Esophagus squamous epithelium (tissue), 5 donors: ENCODE data around the gene LTBR. TPM values are rescaled to one million over a fixed set of nuclear protein-coding genes. Genes with fewer than 3 reads are reported as not detected.

ENCODE experiments used
- DNase-seq: peaks from one replicate; lab custom pipeline; 2025; lab: John Stamatoyannopoulos, UW
- H3K27ac ChIP-seq, 4 donors: fragments of 200-600 bp; sonication (generic); one replicate each; pipeline ENCODE4 v1.5.1; 2016 to 2019; ENCODE audit warnings: mild to moderate bottlenecking in 1 of 4
- H3K27me3 ChIP-seq, 4 donors: fragments of 200-600 bp; sonication (generic); 1 replicate in 3 of 4; 2 replicates in 1 of 4; pipeline versions ENCODE4 v1.5.1 to v1.6.0; 2017 to 2021; ENCODE audit warnings: antibody characterized with exemption in 1 of 4
- H3K36me3 ChIP-seq, 3 donors: fragments of 200-600 bp; sonication (generic); one replicate each; pipeline ENCODE4 v1.5.1; 2016 to 2019
- H3K4me1 ChIP-seq, 3 donors: fragments of 200-600 bp; sonication (generic); one replicate each; pipeline ENCODE4 v1.5.1; 2017 to 2019
- H3K4me3 ChIP-seq, 4 donors: fragments of 200-600 bp; sonication (generic); 1 replicate in 3 of 4; 2 replicates in 1 of 4; pipeline ENCODE4 v1.5.1; 2016 to 2019; ENCODE audit warnings: mild to moderate bottlenecking in 2 of 4, moderate library complexity in 1 of 4
- H3K9me3 ChIP-seq, 3 donors: fragments of 200-600 bp; sonication (generic); one replicate each; pipeline ENCODE4 v1.5.1; 2016 to 2019
- CTCF ChIP-seq, 6 experiments: fragments of 450-650 bp in 4 of 6; fragments of 200-600 bp in 2 of 6; sonication (generic) in 2 of 6; IDR thresholded peaks; one replicate each; pipeline ENCODE4 v1.5.1; 2016 to 2019; ENCODE audit warnings: antibody characterized with exemption in 6 of 6, mild to moderate bottlenecking in 4 of 6, moderate library complexity in 4 of 6
- POLR2A ChIP-seq, 4 donors: fragments of 450-650 bp; IDR thresholded peaks; one replicate each; pipeline ENCODE4 v1.6.1; 2017; ENCODE audit warnings: antibody characterized with exemption in 4 of 4, mild to moderate bottlenecking in 4 of 4, moderate library complexity in 3 of 4
- WGBS, 2 donors: methylation state at CpG; one replicate each; pipeline ENCODE4 v1.1.5; 2018; 5-methylcytosine and 5-hydroxymethylcytosine counted together
- intact Hi-C: fragments of 100-400 bp; cut with DNase I; formaldehyde crosslinking; loops from one replicate; pipeline ENCODE4 v1.15.0; 2022
- total RNA-seq, 4 donors: library from RNA; depleted of rRNA; stranded (reverse); fragments of >200 nt; gene quantifications; one replicate each; pipeline ENCODE4 v1.1.0, GENCODE V29; 2016
- donor health status: DM: yes; HTN: yes; CAD: no.

Gene LTBR
- total RNA-seq, 4 donors from 2014 or later = 98.2 to 171 (median 136) TPM

- Histone ChIP-seq H3K9me3 (no peaks in the 10 kb centered on the region), H3K4me1 (peaks cover 32 to 62% (median 48%) of the 10 kb centered on the region in 3 donors), H3K36me3 (peaks cover 0 to 57% (median 0%) of the 10 kb centered on the region in 3 donors), H3K4me3 (peak overlapping the region in 1 of 4 donors; percentile 29), H3K27me3 (no peaks in the 10 kb centered on the region), H3K27ac (peak overlapping the region; percentile 44 to 95 (median 84))
- intact Hi-C loops = no loop called here
- TF ChIP-seq POLR2A (IDR thresholded peaks at IDR 0.05) (peak in 1 of 4 donors; percentile 42), CTCF (IDR thresholded peaks at IDR 0.05) (no peak)
- 36 to 46% methylated on average over 10 to 15 of the region's 19 CpGs for WGBS, 2 donors
- no peak for DNase-seq
Observed at GRCh38 chr12:6347367-6348338, 36.3 kb upstream of the LTBR start.

DNA sequence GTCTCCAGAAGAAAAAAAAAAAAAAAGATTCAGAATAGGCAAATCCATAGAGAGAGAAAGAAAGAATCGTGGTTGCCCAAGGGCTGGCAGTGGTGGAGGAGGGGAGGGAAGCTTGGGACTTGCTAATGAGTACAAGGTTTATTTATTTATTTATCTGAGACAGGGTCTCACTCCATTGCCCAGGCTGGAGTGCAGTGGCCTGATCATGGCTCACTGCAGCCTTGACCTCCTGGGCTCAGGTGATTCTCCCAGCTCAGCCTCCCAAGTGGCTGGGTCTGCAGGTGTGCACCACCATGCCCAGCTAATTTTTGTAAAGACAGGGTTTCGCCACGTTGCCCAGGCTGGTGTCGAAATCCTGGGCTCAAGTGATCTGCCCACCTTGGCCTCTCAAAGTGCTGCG is 32.3 kb upstream of the LTBR start:
- DNase-seq = no peak
- no peaks in the 10 kb centered on the region for H3K9me3 ChIP-seq
- no peak overlapping the region for H3K27ac ChIP-seq
- intact Hi-C loops = no loop called here
- H3K4me3 ChIP-seq = no peak overlapping the region
- WGBS, 2 donors = 87 to 88% methylated on average over 5 of the region's 5 CpGs
- H3K27me3 ChIP-seq = no peaks in the 10 kb centered on the region
- H3K36me3 ChIP-seq = peaks cover 0 to 93% (median 4%) of the 10 kb centered on the region in 3 donors
- TF ChIP-seq POLR2A (IDR thresholded peaks at IDR 0.05) = no peak
- no peak for TF ChIP-seq CTCF (IDR thresholded peaks at IDR 0.05)
- peaks cover 17 to 32% (median 19%) of the 10 kb centered on the region in 3 donors for H3K4me1 ChIP-seq

DNA sequence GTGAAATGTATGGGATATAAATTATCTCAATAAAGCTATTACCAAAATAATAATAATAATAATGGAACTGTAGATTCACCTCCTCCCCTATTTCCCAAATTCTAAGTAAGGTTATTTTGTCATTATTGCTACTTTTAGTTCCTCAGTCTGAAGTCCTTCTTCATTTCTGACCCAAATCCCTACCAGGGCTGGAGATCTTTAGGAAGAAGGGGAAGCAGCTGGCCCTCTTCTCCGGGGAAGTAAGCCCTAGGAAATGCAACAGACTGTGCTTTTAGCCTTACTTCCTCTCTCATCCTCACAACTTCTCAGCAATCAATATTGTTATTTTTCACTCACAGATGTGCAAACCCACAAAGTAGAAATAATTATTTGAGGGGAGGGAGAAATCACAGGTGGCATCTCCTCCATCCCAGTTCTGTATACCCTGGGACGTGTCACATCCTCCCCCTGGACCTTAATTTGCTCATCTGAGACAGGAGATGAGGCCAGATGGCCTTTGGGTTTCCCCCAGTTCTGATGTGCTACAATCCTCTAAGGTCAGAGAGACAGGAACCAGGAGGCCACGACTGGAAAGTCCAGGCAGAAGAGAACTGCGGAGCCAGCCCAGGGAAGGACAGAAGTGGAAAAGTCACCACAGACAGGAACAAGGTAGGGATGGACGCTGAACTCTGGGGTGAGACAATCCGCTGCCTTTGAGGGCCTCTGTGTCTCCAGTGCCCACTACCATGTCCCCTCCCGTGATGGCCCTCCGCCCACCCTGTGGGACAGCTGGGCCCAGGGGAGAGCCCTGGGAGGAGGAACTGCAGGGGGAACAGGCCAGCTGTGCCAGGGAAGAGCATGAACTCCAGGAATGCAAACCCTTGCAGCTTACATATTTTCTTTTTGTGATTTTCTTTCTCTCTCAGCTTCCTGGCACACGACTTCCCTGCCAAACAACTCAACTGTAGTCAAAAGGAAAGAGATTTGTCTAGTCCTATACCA is 31.5 kb upstream of the LTBR start:
- H3K4me3 ChIP-seq = no peak overlapping the region
- no peak for DNase-seq
- no peaks in the 10 kb centered on the region for H3K27me3 ChIP-seq
- TF ChIP-seq CTCF (IDR thresholded peaks at IDR 0.05) (no peak), POLR2A (IDR thresholded peaks at IDR 0.05) (no peak)
- WGBS, 2 donors = 62 to 63% methylated on average over 7 to 9 of the region's 9 CpGs
- H3K9me3 ChIP-seq = no peaks in the 10 kb centered on the region
- peaks cover 0 to 93% (median 4%) of the 10 kb centered on the region in 3 donors for H3K36me3 ChIP-seq
- peaks cover 12 to 24% (median 14%) of the 10 kb centered on the region in 3 donors for H3K4me1 ChIP-seq
- peak overlapping the region; percentile 9 to 75 (median 42) for H3K27ac ChIP-seq
- intact Hi-C loops = no loop called here

DNA sequence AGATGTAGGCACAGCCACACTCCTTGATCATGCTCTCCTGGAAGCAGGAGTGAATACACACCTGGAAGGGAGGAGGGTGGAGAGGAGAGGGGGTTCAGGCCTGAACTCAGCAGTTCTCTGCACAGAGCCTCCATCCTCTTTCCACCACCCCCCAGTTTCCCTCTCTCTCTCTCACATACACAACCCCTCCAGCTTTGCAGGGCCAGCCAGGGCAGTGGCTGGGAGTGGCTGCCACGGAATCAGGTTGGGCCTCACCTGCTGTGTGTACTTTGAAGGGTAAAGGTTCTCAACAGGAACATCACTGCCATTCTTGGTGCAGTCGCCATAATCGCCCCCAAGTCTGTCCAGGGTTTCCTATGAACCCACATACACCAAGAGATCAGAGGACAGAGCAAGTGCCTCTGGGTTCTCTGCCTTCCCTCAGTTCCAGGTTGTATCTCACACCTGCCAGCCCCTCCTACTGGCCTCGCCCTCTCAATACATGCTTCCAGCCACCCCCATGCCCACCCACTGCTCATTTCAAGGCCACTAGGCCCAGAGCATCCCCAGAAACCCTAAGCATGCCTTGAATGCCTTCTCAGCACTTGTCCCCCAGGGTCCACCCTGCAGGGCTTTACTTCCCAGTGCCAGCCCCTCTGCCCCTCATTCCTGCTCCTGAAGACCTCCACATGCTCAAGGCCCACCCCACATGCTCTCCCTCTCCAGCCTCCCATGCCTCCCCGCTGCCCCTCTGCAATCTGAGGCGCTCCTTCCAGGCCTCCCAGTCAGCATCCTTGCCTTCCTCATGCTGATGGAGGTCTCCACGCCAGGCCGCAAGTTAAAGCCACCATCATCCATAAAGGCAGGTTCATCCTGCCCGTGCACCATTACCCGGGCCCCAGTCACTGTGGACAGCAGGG is 29.2 kb upstream of the LTBR start:
- no peaks in the 10 kb centered on the region for H3K27me3 ChIP-seq
- H3K4me3 ChIP-seq = no peak overlapping the region
- H3K27ac ChIP-seq = no peak overlapping the region
- H3K9me3 ChIP-seq = no peaks in the 10 kb centered on the region
- no peak for DNase-seq
- H3K36me3 ChIP-seq = peaks cover 0 to 93% (median 4%) of the 10 kb centered on the region in 3 donors
- peaks cover 5 to 15% (median 6%) of the 10 kb centered on the region in 3 donors for H3K4me1 ChIP-seq
- intact Hi-C loops = no loop called here
- 70 to 93% methylated on average over 4 to 9 of the region's 10 CpGs for WGBS, 2 donors
- TF ChIP-seq CTCF (IDR thresholded peaks at IDR 0.05) = no peak
- TF ChIP-seq POLR2A (IDR thresholded peaks at IDR 0.05) = no peak
